ENCODE data around the gene KRT37.
A peak's percentile ranks its signal among the peaks of the same experiment; 100 is the strongest.

Gene KRT37

GRCh38 chr17:41463746-41464145, 39.4 kb upstream of the KRT37 start:
- no peak overlapping the region for H3K4me3 ChIP-seq (ENCODE audit: low read depth, low read length)
- DNase-seq: no peak
- TF ChIP-seq CTCF (IDR thresholded peaks at IDR 0.05; ENCODE audit: low read depth, low read length, missing control alignments): no peak
- H3K27me3 ChIP-seq (replicated peaks): no peaks in the 10 kb centered on the region
- H3K36me3 ChIP-seq (replicated peaks): no peaks in the 10 kb centered on the region
- in situ Hi-C loops (cut with HindIII; ENCODE audit: low pct_ligation_motif_present, low sequenced_read_pairs): no loop called here
- H3K27ac ChIP-seq: no peak overlapping the region

- TF ChIP-seq CTCF (IDR thresholded peaks at IDR 0.05; ENCODE audit: low read depth, low read length, missing control alignments): no peak
- DNase-seq: no peak
- no peaks in the 10 kb centered on the region for H3K36me3 ChIP-seq (replicated peaks)
- H3K27ac ChIP-seq: no peak overlapping the region
- no peaks in the 10 kb centered on the region for H3K27me3 ChIP-seq (replicated peaks)
- no peak overlapping the region for H3K4me3 ChIP-seq (ENCODE audit: low read depth, low read length)
- in situ Hi-C loops (cut with HindIII; ENCODE audit: low pct_ligation_motif_present, low sequenced_read_pairs): no loop called here
Measured at GRCh38 chr17:41462705-41463104, 38.3 kb upstream of the KRT37 start.

- in situ Hi-C loops (cut with HindIII; ENCODE audit: low pct_ligation_motif_present, low sequenced_read_pairs): no loop called here
Measured at GRCh38 chr17:41457676-41458075, 33.3 kb upstream of the KRT37 start.

GRCh38 chr17:41456204-41456603, 31.8 kb upstream of the KRT37 start:
- in situ Hi-C loops (cut with HindIII; ENCODE audit: low pct_ligation_motif_present, low sequenced_read_pairs): no loop called here
- no peak overlapping the region for H3K27ac ChIP-seq
- no peak overlapping the region for H3K4me3 ChIP-seq (ENCODE audit: low read depth, low read length)
- no peaks in the 10 kb centered on the region for H3K36me3 ChIP-seq (replicated peaks)
- DNase-seq: no peak
- TF ChIP-seq CTCF (IDR thresholded peaks at IDR 0.05; ENCODE audit: low read depth, low read length, missing control alignments): peak; percentile 46
- H3K27me3 ChIP-seq (replicated peaks): no peaks in the 10 kb centered on the region

More at GRCh38 chr17:41457676-41458075, 33.3 kb upstream of the KRT37 start:
- TF ChIP-seq CTCF (IDR thresholded peaks at IDR 0.05; ENCODE audit: low read depth, low read length, missing control alignments): no peak
- no peaks in the 10 kb centered on the region for H3K27me3 ChIP-seq (replicated peaks)
- no peaks in the 10 kb centered on the region for H3K36me3 ChIP-seq (replicated peaks)
- no peak for DNase-seq
- no peak overlapping the region for H3K4me3 ChIP-seq (ENCODE audit: low read depth, low read length)
- no peak overlapping the region for H3K27ac ChIP-seq

- Histone ChIP-seq H3K27me3 (replicated peaks) (no peaks in the 10 kb centered on the region), H3K27ac (no peak overlapping the region), H3K4me3 (ENCODE audit: low read depth, low read length) (no peak overlapping the region), H3K36me3 (replicated peaks) (no peaks in the 10 kb centered on the region)
- TF ChIP-seq CTCF (IDR thresholded peaks at IDR 0.05; ENCODE audit: low read depth, low read length, missing control alignments): no peak
- DNase-seq: no peak
- in situ Hi-C loops (cut with HindIII; ENCODE audit: low pct_ligation_motif_present, low sequenced_read_pairs): no loop called here
Measured at GRCh38 chr17:41455236-41455635, 30.9 kb upstream of the KRT37 start.

GRCh38 chr17:41453066-41453465, 28.7 kb upstream of the KRT37 start:
- no peak overlapping the region for H3K27ac ChIP-seq
- DNase-seq: no peak
- no peaks in the 10 kb centered on the region for H3K36me3 ChIP-seq (replicated peaks)
- no peak for TF ChIP-seq CTCF (IDR thresholded peaks at IDR 0.05; ENCODE audit: low read depth, low read length, missing control alignments)
- H3K4me3 ChIP-seq (ENCODE audit: low read depth, low read length): no peak overlapping the region
- H3K27me3 ChIP-seq (replicated peaks): no peaks in the 10 kb centered on the region
- in situ Hi-C loops (cut with HindIII; ENCODE audit: low pct_ligation_motif_present, low sequenced_read_pairs): no loop called here

Measured in brain microvascular endothelial cell (primary cell).